Measurements from ENCODE around the gene LRP1B.

Gene LRP1B

GRCh38 chr2:140604788-140605187 is 1526.0 kb downstream of the LRP1B start:
- DNase-seq (ENCODE audit: low read depth, low spot score): no peak
- H3K9ac ChIP-seq (ENCODE audit: insufficient read length, low read depth): no peak overlapping the region
- no peak overlapping the region for H3K4me3 ChIP-seq (ENCODE audit: insufficient read length, low read depth)
- TF ChIP-seq ZNF274 (IDR thresholded peaks at IDR 0.05; ENCODE audit: low read depth, low read length) (no peak), SUZ12 (IDR thresholded peaks at IDR 0.05; ENCODE audit: extremely low read depth, insufficient read depth, insufficient read length) (no peak), YY1 (IDR thresholded peaks at IDR 0.05; ENCODE audit: insufficient read depth, insufficient read length) (no peak)
- no peaks in the 10 kb centered on the region for H3K36me3 ChIP-seq (ENCODE audit: insufficient read depth, insufficient read length, low read length)
- no peaks in the 10 kb centered on the region for H3K4me1 ChIP-seq (ENCODE audit: insufficient read depth, insufficient read length)
- H3K27me3 ChIP-seq (ENCODE audit: insufficient read depth, insufficient read length): no peaks in the 10 kb centered on the region
- H3K9me3 ChIP-seq (ENCODE audit: insufficient read depth, low read length): no peaks in the 10 kb centered on the region

- Histone ChIP-seq H3K9ac (ENCODE audit: insufficient read length, low read depth) (no peak overlapping the region), H3K4me1 (ENCODE audit: insufficient read depth, insufficient read length) (no peaks in the 10 kb centered on the region), H3K9me3 (ENCODE audit: insufficient read depth, low read length) (no peaks in the 10 kb centered on the region), H3K4me3 (ENCODE audit: insufficient read length, low read depth) (no peak overlapping the region), H3K36me3 (ENCODE audit: insufficient read depth, insufficient read length, low read length) (no peaks in the 10 kb centered on the region), H3K27me3 (ENCODE audit: insufficient read depth, insufficient read length) (no peaks in the 10 kb centered on the region)
- no peak for DNase-seq (ENCODE audit: low read depth, low spot score)
- TF ChIP-seq ZNF274 (IDR thresholded peaks at IDR 0.05; ENCODE audit: low read depth, low read length) (no peak), YY1 (IDR thresholded peaks at IDR 0.05; ENCODE audit: insufficient read depth, insufficient read length) (no peak)
Measured at GRCh38 chr2:140604096-140604495, 1526.7 kb downstream of the LRP1B start.

- Histone ChIP-seq H3K4me3 (ENCODE audit: insufficient read length, low read depth) (no peak overlapping the region), H3K9ac (ENCODE audit: insufficient read length, low read depth) (no peak overlapping the region), H3K4me1 (ENCODE audit: insufficient read depth, insufficient read length) (no peaks in the 10 kb centered on the region), H3K27me3 (ENCODE audit: insufficient read depth, insufficient read length) (no peaks in the 10 kb centered on the region), H3K36me3 (ENCODE audit: insufficient read depth, insufficient read length, low read length) (no peaks in the 10 kb centered on the region), H3K9me3 (ENCODE audit: insufficient read depth, low read length) (no peaks in the 10 kb centered on the region)
- TF ChIP-seq ZNF274 (IDR thresholded peaks at IDR 0.05; ENCODE audit: low read depth, low read length): no peak
- no peak for TF ChIP-seq SUZ12 (IDR thresholded peaks at IDR 0.05; ENCODE audit: extremely low read depth, insufficient read depth, insufficient read length)
- DNase-seq (ENCODE audit: low read depth, low spot score): no peak
Measured at GRCh38 chr2:140603416-140603815, 1527.4 kb downstream of the LRP1B start.

DNA sequence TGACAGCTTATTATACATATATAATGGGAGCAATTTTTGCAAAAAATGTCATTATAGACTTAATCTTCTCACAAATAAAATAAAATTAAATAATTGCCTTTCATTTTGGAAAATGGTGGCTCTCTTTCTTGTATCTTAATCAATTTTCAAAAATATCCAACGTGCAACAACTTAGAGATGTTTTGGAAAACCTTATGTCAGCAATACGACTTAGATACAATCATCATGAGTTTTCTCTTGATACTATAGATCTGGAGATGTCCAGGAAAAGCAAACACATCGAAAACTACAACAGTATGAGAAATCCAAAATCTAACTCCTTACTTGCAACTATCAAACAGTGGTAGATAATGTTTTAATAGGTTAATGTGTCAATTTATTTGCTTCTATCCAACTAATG is 1529.0 kb downstream of the LRP1B start:
- Histone ChIP-seq H3K4me3 (ENCODE audit: insufficient read length, low read depth) (no peak overlapping the region), H3K4me1 (ENCODE audit: insufficient read depth, insufficient read length) (no peaks in the 10 kb centered on the region)
- no peak for TF ChIP-seq YY1 (IDR thresholded peaks at IDR 0.05; ENCODE audit: insufficient read depth, insufficient read length)
- TF ChIP-seq ZNF274 (IDR thresholded peaks at IDR 0.05; ENCODE audit: low read depth, low read length): no peak
- TF ChIP-seq SUZ12 (IDR thresholded peaks at IDR 0.05; ENCODE audit: extremely low read depth, insufficient read depth, insufficient read length): no peak

GRCh38 chr2:140601342-140601741 is 1529.5 kb downstream of the LRP1B start:
- no peak for TF ChIP-seq SUZ12 (IDR thresholded peaks at IDR 0.05; ENCODE audit: extremely low read depth, insufficient read depth, insufficient read length)
- TF ChIP-seq ZNF274 (IDR thresholded peaks at IDR 0.05; ENCODE audit: low read depth, low read length): no peak
- no peak for TF ChIP-seq YY1 (IDR thresholded peaks at IDR 0.05; ENCODE audit: insufficient read depth, insufficient read length)
- Histone ChIP-seq H3K9me3 (ENCODE audit: insufficient read depth, low read length) (no peaks in the 10 kb centered on the region), H3K27me3 (ENCODE audit: insufficient read depth, insufficient read length) (no peaks in the 10 kb centered on the region), H3K4me1 (ENCODE audit: insufficient read depth, insufficient read length) (no peaks in the 10 kb centered on the region), H3K4me3 (ENCODE audit: insufficient read length, low read depth) (no peak overlapping the region), H3K36me3 (ENCODE audit: insufficient read depth, insufficient read length, low read length) (no peaks in the 10 kb centered on the region), H3K9ac (ENCODE audit: insufficient read length, low read depth) (no peak overlapping the region)
- no peak for DNase-seq (ENCODE audit: low read depth, low spot score)

More for the DNA sequence above, 1529.0 kb downstream of the LRP1B start:
- Histone ChIP-seq H3K9me3 (ENCODE audit: insufficient read depth, low read length) (no peaks in the 10 kb centered on the region), H3K36me3 (ENCODE audit: insufficient read depth, insufficient read length, low read length) (no peaks in the 10 kb centered on the region), H3K27me3 (ENCODE audit: insufficient read depth, insufficient read length) (no peaks in the 10 kb centered on the region), H3K9ac (ENCODE audit: insufficient read length, low read depth) (no peak overlapping the region)
- no peak for DNase-seq (ENCODE audit: low read depth, low spot score)

- H3K9ac ChIP-seq (ENCODE audit: insufficient read length, low read depth): no peak overlapping the region
- TF ChIP-seq SUZ12 (IDR thresholded peaks at IDR 0.05; ENCODE audit: extremely low read depth, insufficient read depth, insufficient read length): no peak
- no peak for TF ChIP-seq ZNF274 (IDR thresholded peaks at IDR 0.05; ENCODE audit: low read depth, low read length)
- no peak for TF ChIP-seq YY1 (IDR thresholded peaks at IDR 0.05; ENCODE audit: insufficient read depth, insufficient read length)
- no peak for DNase-seq (ENCODE audit: low read depth, low spot score)
Measured at GRCh38 chr2:140600116-140600515, 1530.7 kb downstream of the LRP1B start.

GRCh38 chr2:140597836-140598235 is 1533.0 kb downstream of the LRP1B start:
- DNase-seq (ENCODE audit: low read depth, low spot score): no peak
- no peaks in the 10 kb centered on the region for H3K36me3 ChIP-seq (ENCODE audit: insufficient read depth, insufficient read length, low read length)
- no peak overlapping the region for H3K4me3 ChIP-seq (ENCODE audit: insufficient read length, low read depth)
- no peaks in the 10 kb centered on the region for H3K4me1 ChIP-seq (ENCODE audit: insufficient read depth, insufficient read length)
- H3K27me3 ChIP-seq (ENCODE audit: insufficient read depth, insufficient read length): no peaks in the 10 kb centered on the region
- no peak overlapping the region for H3K9ac ChIP-seq (ENCODE audit: insufficient read length, low read depth)
- no peaks in the 10 kb centered on the region for H3K9me3 ChIP-seq (ENCODE audit: insufficient read depth, low read length)
- TF ChIP-seq YY1 (IDR thresholded peaks at IDR 0.05; ENCODE audit: insufficient read depth, insufficient read length): no peak
- no peak for TF ChIP-seq SUZ12 (IDR thresholded peaks at IDR 0.05; ENCODE audit: extremely low read depth, insufficient read depth, insufficient read length)
- no peak for TF ChIP-seq ZNF274 (IDR thresholded peaks at IDR 0.05; ENCODE audit: low read depth, low read length)

More at GRCh38 chr2:140600116-140600515, 1530.7 kb downstream of the LRP1B start:
- Histone ChIP-seq H3K36me3 (ENCODE audit: insufficient read depth, insufficient read length, low read length) (no peaks in the 10 kb centered on the region), H3K9me3 (ENCODE audit: insufficient read depth, low read length) (no peaks in the 10 kb centered on the region), H3K27me3 (ENCODE audit: insufficient read depth, insufficient read length) (no peaks in the 10 kb centered on the region), H3K4me1 (ENCODE audit: insufficient read depth, insufficient read length) (no peaks in the 10 kb centered on the region), H3K4me3 (ENCODE audit: insufficient read length, low read depth) (no peak overlapping the region)

DNA sequence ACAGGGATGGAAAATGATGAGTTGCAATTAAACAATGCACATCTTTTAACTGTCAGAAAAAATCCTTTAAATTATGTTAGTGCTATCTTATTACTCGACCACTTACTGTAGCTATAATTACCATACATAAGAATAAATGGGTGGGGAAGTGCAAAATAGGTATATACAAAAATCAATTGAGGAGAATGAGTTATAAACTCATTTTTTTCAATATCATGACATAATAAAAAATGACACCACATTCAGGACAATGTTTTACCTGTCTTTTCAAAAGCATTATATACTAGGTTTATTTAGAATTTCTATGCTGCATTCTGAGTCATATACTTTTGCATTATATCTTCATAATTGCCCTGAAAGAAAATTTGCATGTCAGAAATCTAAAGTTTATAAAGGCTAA is 1533.6 kb downstream of the LRP1B start:
- H3K27me3 ChIP-seq (ENCODE audit: insufficient read depth, insufficient read length): no peaks in the 10 kb centered on the region
- H3K4me3 ChIP-seq (ENCODE audit: insufficient read length, low read depth): no peak overlapping the region
- TF ChIP-seq YY1 (IDR thresholded peaks at IDR 0.05; ENCODE audit: insufficient read depth, insufficient read length): no peak
- no peak for TF ChIP-seq ZNF274 (IDR thresholded peaks at IDR 0.05; ENCODE audit: low read depth, low read length)
- no peaks in the 10 kb centered on the region for H3K9me3 ChIP-seq (ENCODE audit: insufficient read depth, low read length)
- no peak overlapping the region for H3K9ac ChIP-seq (ENCODE audit: insufficient read length, low read depth)
- DNase-seq (ENCODE audit: low read depth, low spot score): no peak
- H3K36me3 ChIP-seq (ENCODE audit: insufficient read depth, insufficient read length, low read length): no peaks in the 10 kb centered on the region
- no peaks in the 10 kb centered on the region for H3K4me1 ChIP-seq (ENCODE audit: insufficient read depth, insufficient read length)

All from NT2/D1 (cell line).